Ovary (tissue), 3 donors: ENCODE data around the gene CTIF.

ENCODE experiments used
- POLR2A ChIP-seq: fragments of 450-650 bp; IDR thresholded peaks from one replicate; pipeline ENCODE4 v1.6.1; 2017; ENCODE audit warnings: antibody characterized with exemption, mild to moderate bottlenecking, moderate library complexity
- TF ChIP-seq, protein P1 (sequence below), 3 donors: fragments of 450-650 bp in 2 of 3; fragments of 200-600 bp in 1 of 3; IDR thresholded peaks; one replicate each; pipeline versions ENCODE4 v1.5.1 to v1.8.0; 2016 to 2022; ENCODE audit warnings: antibody characterized with exemption in 3 of 3, mild to moderate bottlenecking in 1 of 3
- donor health status: DM: no; HTN: no; CAD: no.

DNA sequence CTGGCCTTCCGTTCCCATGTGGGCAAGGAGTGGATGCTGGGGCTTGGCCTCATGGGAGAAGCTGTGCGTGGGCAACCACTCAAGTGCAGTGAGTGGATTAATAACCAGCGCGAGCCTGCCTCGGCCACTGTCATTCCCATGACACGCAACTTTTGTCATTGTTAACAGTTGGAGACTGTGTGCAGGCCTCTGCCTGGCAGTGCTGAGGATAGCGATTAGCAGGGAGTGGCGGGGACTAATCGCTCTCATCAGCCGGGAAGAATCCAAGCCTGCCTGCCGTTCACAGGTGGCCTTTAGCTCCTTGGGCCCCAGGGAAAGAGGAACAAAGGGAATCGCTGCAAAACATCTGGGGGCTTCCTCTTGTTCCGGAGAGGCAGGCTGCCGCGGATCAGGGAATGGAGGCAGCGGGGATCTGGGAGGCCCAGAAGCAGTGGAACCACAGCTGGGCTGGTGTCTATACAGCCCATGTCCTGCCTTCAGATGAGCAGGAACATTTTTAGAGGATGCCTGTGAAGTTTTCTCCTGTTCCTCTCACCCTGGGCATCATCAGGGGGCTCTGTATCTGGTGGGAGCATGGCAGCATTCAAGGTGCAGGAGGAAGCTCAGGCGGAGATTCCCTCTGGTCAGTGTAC, 53.8 kb downstream of the CTIF start:
- no peak for TF ChIP-seq POLR2A
- TF ChIP-seq, protein P1, sequence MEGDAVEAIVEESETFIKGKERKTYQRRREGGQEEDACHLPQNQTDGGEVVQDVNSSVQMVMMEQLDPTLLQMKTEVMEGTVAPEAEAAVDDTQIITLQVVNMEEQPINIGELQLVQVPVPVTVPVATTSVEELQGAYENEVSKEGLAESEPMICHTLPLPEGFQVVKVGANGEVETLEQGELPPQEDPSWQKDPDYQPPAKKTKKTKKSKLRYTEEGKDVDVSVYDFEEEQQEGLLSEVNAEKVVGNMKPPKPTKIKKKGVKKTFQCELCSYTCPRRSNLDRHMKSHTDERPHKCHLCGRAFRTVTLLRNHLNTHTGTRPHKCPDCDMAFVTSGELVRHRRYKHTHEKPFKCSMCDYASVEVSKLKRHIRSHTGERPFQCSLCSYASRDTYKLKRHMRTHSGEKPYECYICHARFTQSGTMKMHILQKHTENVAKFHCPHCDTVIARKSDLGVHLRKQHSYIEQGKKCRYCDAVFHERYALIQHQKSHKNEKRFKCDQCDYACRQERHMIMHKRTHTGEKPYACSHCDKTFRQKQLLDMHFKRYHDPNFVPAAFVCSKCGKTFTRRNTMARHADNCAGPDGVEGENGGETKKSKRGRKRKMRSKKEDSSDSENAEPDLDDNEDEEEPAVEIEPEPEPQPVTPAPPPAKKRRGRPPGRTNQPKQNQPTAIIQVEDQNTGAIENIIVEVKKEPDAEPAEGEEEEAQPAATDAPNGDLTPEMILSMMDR (IDR thresholded peaks at IDR 0.05) = no peak
